ENCODE measurements around the gene TPST2. TPM values are rescaled to one million over a fixed set of nuclear protein-coding genes. Genes with fewer than 3 reads are reported as not detected.

TPST2 gene
- total RNA-seq, 2 experiments from 2014 or later: 7.2 to 7.4 TPM

GRCh38 chr22:26481694-26482093, 108.2 kb downstream of the TPST2 start:
- ATAC-seq (ENCODE audit: poor library complexity): no peak
- peak overlapping the region; percentile 97 for H3K4me3 Mint-ChIP-seq

GRCh38 chr22:26481112-26481693, 108.7 kb downstream of the TPST2 start:
- no peak overlapping the region for H3K4me3 ChIP-seq (ENCODE audit: low read length)
- no peak overlapping the region for H3K27ac ChIP-seq (ENCODE audit: low read depth in 1 of 2, low read length in 2 of 2)
- no peak for ATAC-seq (ENCODE audit: poor library complexity)
- H3K4me3 Mint-ChIP-seq: peak overlapping the region; percentile 97
- H3K27me3 ChIP-seq (ENCODE audit: control insufficient read depth in 1 of 2, insufficient read depth in 2 of 2, low read length in 2 of 2): no peaks in the 10 kb centered on the region
- intact Hi-C loops (cut with DNase I, micrococcal nuclease): loop anchor here in 1 of 2 experiments (2.0 to 5.0 kb wide), 2 partner anchors 190 to 1436 kb away; partner anchors contain the start of gene PITPNB
- TF ChIP-seq CTCF (IDR thresholded peaks at IDR 0.05): no peak
- H3K36me3 Mint-ChIP-seq (ENCODE audit: low read depth): peaks cover 54% of the 10 kb centered on the region
- H3K36me3 ChIP-seq (ENCODE audit: insufficient read depth, low read length): peaks cover 14% of the 10 kb centered on the region
- DNase-seq: no peak
- H3K9me3 ChIP-seq (ENCODE audit: control insufficient read depth in 1 of 2, insufficient read depth in 1 of 2, low read length in 2 of 2): no peaks in the 10 kb centered on the region
- POLR2A ChIA-PET: interaction anchor here (4.1 kb wide), 1 partner anchor 192 kb away, joined by 71 read pairs; no protein-coding TSS in a partner anchor
- peaks cover 87% of the 10 kb centered on the region for H3K4me1 Mint-ChIP-seq (ENCODE audit: low read depth)
- no peaks in the 10 kb centered on the region for H3K9me3 Mint-ChIP-seq
- H3K27me3 Mint-ChIP-seq: no peaks in the 10 kb centered on the region
- peak overlapping the region; percentile 94 for H3K27ac Mint-ChIP-seq
- H3K4me1 ChIP-seq (ENCODE audit: insufficient read depth, low read length): peaks cover 59% of the 10 kb centered on the region
- CTCF ChIA-PET: interaction anchor here (1.0 kb wide), 1 partner anchor 22 kb away, joined by 3 read pairs; no protein-coding TSS in a partner anchor

More at GRCh38 chr22:26481694-26482093, 108.2 kb downstream of the TPST2 start:
- no peaks in the 10 kb centered on the region for H3K9me3 Mint-ChIP-seq
- TF ChIP-seq CTCF (IDR thresholded peaks at IDR 0.05): no peak
- H3K4me1 ChIP-seq (ENCODE audit: insufficient read depth, low read length): peaks cover 59% of the 10 kb centered on the region
- no peak for DNase-seq
- no peaks in the 10 kb centered on the region for H3K27me3 Mint-ChIP-seq
- peaks cover 87% of the 10 kb centered on the region for H3K4me1 Mint-ChIP-seq (ENCODE audit: low read depth)
- no peak overlapping the region for H3K27ac ChIP-seq (ENCODE audit: low read depth in 1 of 2, low read length in 2 of 2)
- POLR2A ChIA-PET: interaction anchor here (4.1 kb wide), 1 partner anchor 191 kb away, joined by 71 read pairs; no protein-coding TSS in a partner anchor
- peak overlapping the region; percentile 94 for H3K27ac Mint-ChIP-seq
- intact Hi-C loops (cut with DNase I, micrococcal nuclease): loop anchor here (2.0 to 5.0 kb wide), 4 partner anchors 51 to 1436 kb away; partner anchors contain the start of genes PITPNB (in 1 of the 2) and TPST2 (in 1 of the 2)
- peaks cover 10% of the 10 kb centered on the region for H3K36me3 ChIP-seq (ENCODE audit: insufficient read depth, low read length)
- CTCF ChIA-PET: interaction anchor here (1.0 kb wide), 1 partner anchor 22 kb away, joined by 3 read pairs; no protein-coding TSS in a partner anchor
- H3K4me3 ChIP-seq (ENCODE audit: low read length): no peak overlapping the region
- no peaks in the 10 kb centered on the region for H3K9me3 ChIP-seq (ENCODE audit: control insufficient read depth in 1 of 2, insufficient read depth in 1 of 2, low read length in 2 of 2)
- H3K36me3 Mint-ChIP-seq (ENCODE audit: low read depth): peaks cover 52% of the 10 kb centered on the region
- no peaks in the 10 kb centered on the region for H3K27me3 ChIP-seq (ENCODE audit: control insufficient read depth in 1 of 2, insufficient read depth in 2 of 2, low read length in 2 of 2)

- peak overlapping the region; percentile 22 for H3K4me3 Mint-ChIP-seq
- no peaks in the 10 kb centered on the region for H3K27me3 Mint-ChIP-seq
These were observed 109.4 kb downstream of the TPST2 start for GRCh38 chr22:26480611-26480932.

More at GRCh38 chr22:26480611-26480932, 109.4 kb downstream of the TPST2 start:
- H3K27ac Mint-ChIP-seq: peak overlapping the region; percentile 94
- no peak for ATAC-seq (ENCODE audit: poor library complexity)
- TF ChIP-seq CTCF (IDR thresholded peaks at IDR 0.05): no peak
- H3K36me3 Mint-ChIP-seq (ENCODE audit: low read depth): peaks cover 52% of the 10 kb centered on the region
- ChIA-PET POLR2A (no interaction called here), CTCF (no interaction called here)
- H3K4me1 Mint-ChIP-seq (ENCODE audit: low read depth): peaks cover 81% of the 10 kb centered on the region
- DNase-seq: no peak
- Histone ChIP-seq H3K9me3 (ENCODE audit: control insufficient read depth in 1 of 2, insufficient read depth in 1 of 2, low read length in 2 of 2) (no peaks in the 10 kb centered on the region), H3K27me3 (ENCODE audit: control insufficient read depth in 1 of 2, insufficient read depth in 2 of 2, low read length in 2 of 2) (no peaks in the 10 kb centered on the region), H3K27ac (ENCODE audit: low read depth in 1 of 2, low read length in 2 of 2) (no peak overlapping the region), H3K4me3 (ENCODE audit: low read length) (no peak overlapping the region), H3K36me3 (ENCODE audit: insufficient read depth, low read length) (peaks cover 20% of the 10 kb centered on the region), H3K4me1 (ENCODE audit: insufficient read depth, low read length) (peaks cover 59% of the 10 kb centered on the region)
- intact Hi-C loops (cut with DNase I, micrococcal nuclease): loop anchor here in 1 of 2 experiments (2.0 to 5.0 kb wide), 2 partner anchors 190 to 1437 kb away; partner anchors contain the start of gene PITPNB
- H3K9me3 Mint-ChIP-seq: no peaks in the 10 kb centered on the region
